Smooth muscle cell of the brain vasculature (primary cell): ENCODE data around the gene UGT2B7.
"Not testable (repeated sequence)": the region's sequence is repeated elsewhere in the genome, so short reads cannot be mapped to it uniquely, and the experiment has no call there.

ENCODE experiments used
- DNase-seq: peaks from one replicate; pipeline ENCODE4 v3.0.0-alpha.2; 2012; ENCODE audit warnings: low read depth, low spot score

UGT2B7 gene

GRCh38 chr4:69088473-69088872 lies 7.8 kb upstream of the UGT2B7 start:
- no peak for DNase-seq

GRCh38 chr4:69089388-69089787 lies 6.9 kb upstream of the UGT2B7 start:
- no peak for DNase-seq

DNA sequence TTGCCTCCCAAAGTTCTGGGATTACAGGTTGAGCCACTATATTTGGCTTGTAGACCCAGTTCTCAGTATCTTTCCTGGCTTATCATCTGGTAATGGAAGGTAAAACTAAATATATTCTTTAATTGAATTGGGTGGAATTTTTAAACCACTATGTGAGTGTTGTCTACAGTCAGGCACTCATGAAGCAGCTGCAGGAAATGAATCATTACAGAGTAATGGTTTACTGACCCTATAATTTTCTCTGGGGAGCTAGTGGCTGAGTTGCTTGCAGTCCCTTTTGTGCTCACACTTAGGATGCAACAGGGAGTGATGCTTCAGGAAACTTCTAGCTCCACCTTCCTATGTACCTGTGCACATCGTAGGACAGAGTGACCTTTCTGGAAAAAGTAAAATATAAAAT lies 4.1 kb upstream of the UGT2B7 start:
- no peak for DNase-seq

GRCh38 chr4:69092980-69093568 lies 3.2 kb upstream of the UGT2B7 start:
- no peak for DNase-seq

DNA sequence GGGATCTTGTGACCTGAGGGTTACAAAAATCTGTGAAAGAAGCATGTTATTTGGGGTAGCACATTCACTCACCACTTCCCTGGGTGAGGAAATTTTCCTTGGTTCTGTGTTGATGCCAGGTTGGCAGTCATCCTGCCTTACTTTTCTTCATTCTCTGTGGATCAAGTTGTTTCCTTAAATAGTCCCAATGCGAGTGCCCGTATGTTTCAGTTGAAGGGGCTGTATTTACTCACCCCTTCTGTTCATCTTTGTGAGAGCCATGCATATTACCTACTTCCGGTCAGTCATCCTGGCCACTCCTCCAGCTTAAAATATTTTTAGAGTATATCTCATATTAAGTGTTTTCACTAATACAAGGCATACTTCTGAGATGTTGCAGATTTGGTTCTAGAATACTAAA lies 2.6 kb upstream of the UGT2B7 start:
- no peak for DNase-seq

GRCh38 chr4:69095301-69095731 lies 958 bp upstream of the UGT2B7 start:
- peak; percentile 40 for DNase-seq

DNA sequence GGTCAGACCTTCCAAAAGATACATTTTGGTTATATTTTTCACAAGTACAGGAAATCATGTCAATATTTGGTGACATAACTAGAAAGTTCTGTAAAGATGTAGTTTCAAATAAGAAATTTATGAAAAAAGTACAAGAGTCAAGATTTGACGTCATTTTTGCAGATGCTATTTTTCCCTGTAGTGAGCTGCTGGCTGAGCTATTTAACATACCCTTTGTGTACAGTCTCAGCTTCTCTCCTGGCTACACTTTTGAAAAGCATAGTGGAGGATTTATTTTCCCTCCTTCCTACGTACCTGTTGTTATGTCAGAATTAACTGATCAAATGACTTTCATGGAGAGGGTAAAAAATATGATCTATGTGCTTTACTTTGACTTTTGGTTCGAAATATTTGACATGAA lies 536 bp downstream of the UGT2B7 start:
- DNase-seq: no peak

DNA sequence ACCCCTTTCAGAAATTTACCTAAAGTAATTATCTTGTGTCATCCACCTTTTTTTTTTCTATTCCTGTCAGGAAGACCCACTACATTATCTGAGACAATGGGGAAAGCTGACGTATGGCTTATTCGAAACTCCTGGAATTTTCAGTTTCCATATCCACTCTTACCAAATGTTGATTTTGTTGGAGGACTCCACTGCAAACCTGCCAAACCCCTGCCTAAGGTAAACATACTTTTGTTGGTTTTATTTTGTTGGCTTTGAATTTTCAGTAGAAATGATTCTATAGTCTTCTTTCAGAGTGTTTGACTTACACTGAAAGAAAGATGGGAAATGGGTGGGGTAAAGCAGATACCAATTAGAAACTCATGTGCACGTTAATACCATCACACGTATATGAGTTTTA lies 2.2 kb downstream of the UGT2B7 start:
- no peak for DNase-seq

- DNase-seq: no peak
Measured at GRCh38 chr4:69099910-69100309, 3.6 kb downstream of the UGT2B7 start.

DNA sequence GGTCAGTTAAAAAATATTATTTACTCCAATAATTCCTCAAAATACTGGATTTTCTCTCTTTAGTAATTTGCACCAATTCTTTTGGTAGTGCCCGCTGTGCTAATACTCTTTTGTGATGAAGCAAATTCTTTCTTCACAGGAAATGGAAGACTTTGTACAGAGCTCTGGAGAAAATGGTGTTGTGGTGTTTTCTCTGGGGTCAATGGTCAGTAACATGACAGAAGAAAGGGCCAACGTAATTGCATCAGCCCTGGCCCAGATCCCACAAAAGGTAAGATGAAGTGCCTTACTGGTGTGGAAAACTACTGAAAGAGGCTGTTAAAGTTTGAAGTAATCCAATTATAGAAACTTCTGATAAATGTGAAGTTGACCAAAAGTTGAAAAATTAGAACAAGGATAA lies 6.4 kb downstream of the UGT2B7 start:
- not testable (repeated sequence) for DNase-seq

DNA sequence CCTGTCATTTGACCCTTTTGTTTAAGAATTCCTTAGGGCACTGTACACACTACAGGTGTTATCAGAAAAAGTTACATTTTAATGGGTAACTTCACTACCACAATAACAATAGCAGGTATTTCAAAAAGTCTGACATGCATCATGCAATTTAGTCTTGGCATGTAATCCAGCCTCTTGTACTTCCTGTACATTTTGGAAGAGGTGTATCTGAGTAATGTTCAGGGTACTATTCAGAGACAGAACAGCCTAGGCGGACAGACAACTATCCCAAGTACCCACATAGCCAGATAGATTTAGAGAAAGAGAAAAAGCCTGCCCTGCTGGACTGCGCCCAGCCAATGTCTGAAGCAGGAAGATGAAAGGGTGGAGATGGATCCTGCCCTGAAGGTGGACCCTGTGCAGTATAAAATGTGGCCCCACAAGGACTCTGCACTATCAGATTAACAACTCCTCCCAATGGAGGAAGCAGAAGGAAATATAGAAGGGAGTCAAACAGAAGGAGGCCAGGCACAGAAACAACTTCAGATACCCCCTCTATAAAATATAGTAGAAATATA lies 8.5 kb downstream of the UGT2B7 start:
- no peak for DNase-seq

DNA sequence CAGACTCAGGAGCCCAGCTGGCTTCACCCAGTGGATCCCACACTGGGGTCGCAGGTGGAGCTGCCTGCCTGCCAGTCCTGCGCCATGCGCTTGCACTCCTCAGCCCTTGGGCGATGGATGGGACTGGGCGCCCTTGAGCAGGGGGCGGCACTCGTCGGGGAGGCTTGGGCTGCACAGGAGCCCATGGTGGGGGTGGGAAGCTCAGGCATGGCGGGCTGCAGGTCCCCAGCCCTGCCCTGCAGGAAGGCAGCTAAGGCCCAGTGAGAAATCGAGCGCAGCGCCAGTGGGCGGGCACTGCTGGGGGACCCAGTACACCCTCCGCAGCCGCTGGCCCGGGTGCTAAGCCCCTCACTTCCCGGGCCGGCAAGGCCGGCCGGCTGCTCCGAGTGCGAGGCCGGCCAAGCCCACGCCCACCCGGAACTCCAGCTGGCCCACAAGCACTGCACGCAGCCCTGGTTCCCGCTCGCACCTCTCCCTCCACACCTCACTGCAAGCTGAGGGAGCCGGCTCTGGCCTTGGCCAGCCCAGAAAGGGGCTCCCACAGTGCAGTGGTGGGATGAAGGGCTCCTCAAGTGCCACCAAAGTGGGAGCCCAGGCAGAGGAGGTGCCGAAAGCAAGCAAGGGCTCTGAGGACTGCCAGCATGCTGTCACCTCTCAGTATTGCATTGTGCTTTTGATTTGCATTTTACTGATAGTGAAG lies 19.0 kb downstream of the UGT2B7 start:
- not testable (repeated sequence) for DNase-seq

DNA sequence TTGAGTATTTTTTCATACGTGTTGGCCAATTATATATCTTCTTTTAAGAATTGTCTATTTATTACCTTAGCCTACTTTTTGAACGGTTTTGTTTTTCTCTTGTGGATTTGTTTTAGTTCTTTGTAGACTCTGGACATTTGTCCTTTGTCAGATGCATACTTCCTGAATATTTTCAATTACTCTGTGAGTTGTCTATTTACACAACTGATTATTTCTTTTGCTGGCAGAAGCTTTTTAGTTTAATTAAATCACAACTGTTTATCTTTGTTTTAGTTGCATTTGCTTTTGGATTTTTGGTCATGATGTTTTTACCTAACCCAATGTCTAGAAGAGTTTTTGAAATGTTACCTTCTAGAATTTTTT lies 19.6 kb downstream of the UGT2B7 start:
- no peak for DNase-seq

DNA sequence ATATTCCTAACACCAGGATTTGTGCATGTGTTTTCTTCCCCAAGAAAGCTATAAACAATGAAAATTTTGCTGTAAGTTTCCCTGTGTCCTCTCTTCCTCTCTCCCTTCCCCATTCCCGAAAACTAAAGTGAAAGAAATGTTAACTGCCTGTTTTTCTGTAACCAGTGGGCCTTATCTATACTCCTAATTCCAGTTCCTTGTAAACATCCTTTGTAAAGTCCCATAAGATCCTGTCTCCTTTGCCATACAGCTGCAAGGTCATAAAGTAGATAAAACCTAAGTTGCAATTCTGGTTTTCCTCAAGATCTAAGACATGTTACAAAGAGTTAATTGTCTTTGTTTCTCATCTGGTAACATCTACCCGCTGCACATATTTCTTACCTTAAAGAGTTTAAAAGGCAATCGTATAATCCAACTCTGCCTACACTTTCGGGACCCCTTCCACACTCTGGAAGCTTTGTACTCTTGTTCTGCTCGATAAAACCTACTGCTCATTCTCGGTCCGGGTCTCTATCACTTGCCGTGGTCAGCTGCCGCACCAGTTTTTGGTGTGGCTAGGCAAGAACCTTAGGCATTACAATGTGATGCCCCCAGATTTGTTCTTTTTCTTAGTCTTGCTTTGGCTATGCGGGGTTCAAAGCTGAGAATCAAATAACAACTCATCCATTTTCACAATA lies 20.5 kb downstream of the UGT2B7 start:
- DNase-seq: no peak

DNA sequence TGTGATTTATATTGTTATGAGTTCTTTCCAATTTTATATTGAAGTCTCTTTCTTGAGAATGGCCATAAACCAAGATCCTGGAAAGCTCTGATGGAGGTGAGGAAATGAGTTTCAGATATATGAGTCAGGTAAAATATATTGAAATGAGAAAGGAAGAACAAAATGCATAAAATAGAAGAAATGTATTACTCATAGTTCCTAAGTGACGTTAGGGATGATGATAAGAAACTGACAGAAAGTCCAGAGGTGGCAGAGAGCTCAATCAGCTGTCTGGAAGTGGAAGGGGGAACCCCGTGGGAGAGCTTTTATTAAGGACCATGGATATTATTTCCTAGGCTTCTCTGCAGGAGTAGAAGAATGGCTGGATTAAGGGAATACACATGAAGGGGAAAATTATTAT lies 24.6 kb downstream of the UGT2B7 start:
- no peak for DNase-seq

GRCh38 chr4:69122476-69122875 lies 26.2 kb downstream of the UGT2B7 start:
- DNase-seq: no peak

DNA sequence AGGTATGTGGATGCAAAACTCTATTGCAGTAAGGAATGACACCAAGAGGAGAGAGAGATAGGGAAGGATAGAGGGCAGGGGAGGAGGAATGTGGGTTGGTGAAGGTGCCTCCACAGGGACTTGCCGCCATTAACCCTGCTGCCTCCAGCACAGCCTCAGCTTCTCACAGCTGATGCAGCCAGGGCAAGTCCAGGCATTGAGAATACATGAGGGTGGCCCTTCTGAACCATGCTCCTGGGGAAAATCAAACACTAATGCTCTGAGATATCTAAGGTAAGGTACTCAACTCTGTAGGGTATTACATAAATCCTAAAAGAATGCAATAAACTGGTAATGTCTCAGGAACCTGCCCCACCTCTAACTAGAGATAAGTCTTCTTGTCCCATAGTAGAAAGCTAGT lies 28.7 kb downstream of the UGT2B7 start:
- DNase-seq: no peak

DNA sequence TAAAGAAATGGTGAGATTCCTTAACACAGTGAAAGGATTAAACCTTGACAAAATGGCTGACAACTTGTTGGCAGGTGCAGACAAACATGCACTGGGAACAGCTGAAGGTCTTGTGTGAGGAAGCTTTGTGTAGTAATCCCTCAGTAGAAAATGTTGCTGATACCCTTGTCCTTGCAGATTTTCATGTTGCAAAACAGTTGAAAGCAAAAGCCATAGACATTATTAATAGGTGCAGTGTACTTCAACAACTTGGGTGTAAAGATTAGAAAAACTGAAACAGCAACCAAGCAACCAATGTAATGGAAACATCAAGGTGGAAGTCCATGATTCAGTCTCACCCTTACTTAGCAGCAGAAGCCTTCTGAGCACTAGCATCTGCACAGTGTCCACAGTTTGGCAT lies 29.8 kb downstream of the UGT2B7 start:
- no peak for DNase-seq

GRCh38 chr4:69133993-69134392 lies 37.7 kb downstream of the UGT2B7 start:
- no peak for DNase-seq

GRCh38 chr4:69134471-69134870 lies 38.2 kb downstream of the UGT2B7 start:
- DNase-seq: no peak

GRCh38 chr4:69141320-69141719 lies 45.0 kb downstream of the UGT2B7 start:
- DNase-seq: no peak

DNA sequence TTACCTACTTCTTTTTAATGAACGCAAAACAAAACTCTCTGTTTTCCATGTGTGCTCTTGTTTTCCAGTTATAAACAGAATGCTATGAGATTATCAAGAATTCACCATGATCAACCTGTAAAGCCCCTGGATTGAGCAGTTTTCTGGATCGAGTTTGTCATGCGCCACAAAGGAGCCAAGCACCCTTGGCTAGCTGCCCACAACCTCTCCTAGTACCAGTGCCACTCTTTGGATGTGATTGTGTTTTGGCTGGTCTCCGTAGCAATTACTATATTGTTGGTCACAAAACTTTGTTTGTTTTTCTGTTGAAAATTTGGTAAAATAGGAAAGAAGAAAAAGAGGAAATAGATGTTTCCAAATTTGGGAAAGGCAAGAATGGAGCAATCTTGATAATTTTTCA lies 51.1 kb downstream of the UGT2B7 start:
- DNase-seq: no peak

DNA sequence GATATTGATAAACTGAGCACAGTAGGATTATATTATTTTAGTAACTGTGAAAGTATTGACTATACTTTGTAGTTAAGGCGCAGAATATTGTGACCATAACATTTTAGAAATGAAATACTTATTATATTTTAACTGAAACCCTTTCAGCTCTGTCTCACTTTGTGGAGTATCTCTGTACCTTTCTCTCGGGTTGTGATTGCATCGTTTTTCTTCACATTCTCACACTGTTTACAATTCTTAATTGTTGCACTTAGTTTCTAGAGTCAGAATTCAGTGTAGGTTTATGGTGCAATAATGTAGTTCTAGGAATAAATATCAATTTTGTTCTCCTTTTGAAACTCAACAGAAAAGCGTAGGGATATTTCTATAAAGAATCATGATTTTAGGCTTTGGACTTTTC lies 57.7 kb downstream of the UGT2B7 start:
- DNase-seq: no peak
